ENCODE measurements around the gene ERGIC1. TPM values are rescaled to one million over a fixed set of nuclear protein-coding genes. Genes with fewer than 3 reads are reported as not detected.

Gene ERGIC1
- total and polyA plus RNA-seq, 8 donors, result 54.8 to 101 (median 75.6) TPM

DNA sequence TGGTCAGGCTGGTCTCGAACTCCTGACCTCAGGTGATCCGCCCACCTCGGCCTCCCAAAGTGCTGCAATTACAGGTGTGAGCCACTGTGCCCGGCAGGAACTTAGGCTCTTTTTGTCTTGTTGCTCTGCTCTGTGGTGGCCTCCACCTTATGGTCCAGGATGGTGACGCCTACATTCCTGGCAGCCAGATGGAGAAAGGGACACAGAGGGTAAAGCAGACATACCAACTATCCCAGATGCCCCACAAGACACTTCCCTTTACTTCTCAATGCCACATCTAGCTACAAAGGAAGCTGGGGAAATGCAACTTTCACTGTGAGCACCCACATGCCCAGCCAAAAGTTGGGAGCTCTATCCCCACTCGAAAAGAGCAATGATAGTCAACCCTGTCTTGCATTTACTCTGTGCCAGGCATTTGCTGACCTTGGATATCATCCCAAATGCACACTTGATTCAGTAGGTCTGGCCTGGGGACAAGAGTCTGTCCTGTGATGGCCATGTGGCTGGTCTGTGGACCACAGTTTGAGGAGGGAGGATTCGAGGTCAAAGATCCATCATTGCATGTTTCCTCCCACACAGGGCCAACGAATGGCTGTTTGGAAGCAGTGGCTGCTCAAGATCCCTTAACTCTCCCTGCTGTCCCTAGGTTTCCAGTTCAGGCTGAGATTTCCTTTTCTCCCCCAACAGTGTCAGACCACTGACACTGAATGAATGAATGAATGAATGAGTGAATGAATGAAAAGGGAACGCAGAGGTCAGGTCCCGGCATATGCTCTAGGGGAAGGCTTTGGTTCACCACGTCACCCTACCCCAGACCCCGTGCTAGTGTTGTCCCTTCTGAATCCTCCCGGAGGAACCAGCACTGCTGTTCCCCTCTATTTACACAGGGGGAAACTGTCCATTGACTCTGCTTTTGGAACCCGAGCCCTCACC is 1.4 kb upstream of the ERGIC1 start:
- no peaks in the 10 kb centered on the region for H3K36me3 ChIP-seq
- H3K4me1 ChIP-seq, result peaks cover 12 to 17% (median 15%) of the 10 kb centered on the region in 3 donors
- DNase-seq (no peak), ATAC-seq (no peak), FAIRE-seq (no peak)
- no peaks in the 10 kb centered on the region for H3K27me3 ChIP-seq
- TF ChIP-seq, protein P1, sequence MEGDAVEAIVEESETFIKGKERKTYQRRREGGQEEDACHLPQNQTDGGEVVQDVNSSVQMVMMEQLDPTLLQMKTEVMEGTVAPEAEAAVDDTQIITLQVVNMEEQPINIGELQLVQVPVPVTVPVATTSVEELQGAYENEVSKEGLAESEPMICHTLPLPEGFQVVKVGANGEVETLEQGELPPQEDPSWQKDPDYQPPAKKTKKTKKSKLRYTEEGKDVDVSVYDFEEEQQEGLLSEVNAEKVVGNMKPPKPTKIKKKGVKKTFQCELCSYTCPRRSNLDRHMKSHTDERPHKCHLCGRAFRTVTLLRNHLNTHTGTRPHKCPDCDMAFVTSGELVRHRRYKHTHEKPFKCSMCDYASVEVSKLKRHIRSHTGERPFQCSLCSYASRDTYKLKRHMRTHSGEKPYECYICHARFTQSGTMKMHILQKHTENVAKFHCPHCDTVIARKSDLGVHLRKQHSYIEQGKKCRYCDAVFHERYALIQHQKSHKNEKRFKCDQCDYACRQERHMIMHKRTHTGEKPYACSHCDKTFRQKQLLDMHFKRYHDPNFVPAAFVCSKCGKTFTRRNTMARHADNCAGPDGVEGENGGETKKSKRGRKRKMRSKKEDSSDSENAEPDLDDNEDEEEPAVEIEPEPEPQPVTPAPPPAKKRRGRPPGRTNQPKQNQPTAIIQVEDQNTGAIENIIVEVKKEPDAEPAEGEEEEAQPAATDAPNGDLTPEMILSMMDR (IDR thresholded peaks at IDR 0.05), result no peak
- no peak overlapping the region for H3K4me3 ChIP-seq
- peak overlapping the region in 2 of 4 donors; percentile 76 to 90 for H3K27ac ChIP-seq
- H3K9me3 ChIP-seq, result no peaks in the 10 kb centered on the region
- intact Hi-C loops (cut with DNase I), result no loop called here
- WGBS, 2 donors, result 70% methylated on average over 14 of the region's 14 CpGs

DNA sequence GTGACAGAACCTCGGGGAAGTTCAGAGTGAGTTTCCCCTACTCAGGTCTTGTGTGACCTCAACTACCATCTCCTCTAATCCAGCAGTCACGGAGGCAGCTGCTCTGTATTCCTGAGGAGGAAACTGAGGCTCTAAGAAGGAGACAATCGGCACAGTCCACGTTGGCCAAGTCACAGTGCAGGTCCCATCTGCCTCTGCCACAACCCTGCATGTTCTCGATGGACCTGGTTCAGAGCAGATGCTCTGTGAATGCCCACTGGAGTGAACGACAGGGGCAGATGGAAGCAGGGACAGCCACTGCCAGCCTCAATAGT is 722 bp upstream of the ERGIC1 start:
- H3K9me3 ChIP-seq, result no peaks in the 10 kb centered on the region
- H3K27me3 ChIP-seq, result no peaks in the 10 kb centered on the region
- H3K4me3 ChIP-seq, result peak overlapping the region in 2 of 4 donors; percentile 78 to 88
- no peak for DNase-seq
- FAIRE-seq, result no peak
- WGBS, 2 donors, result 44 to 60% methylated on average over 6 of the region's 6 CpGs
- H3K4me1 ChIP-seq, result peaks cover 15 to 21% (median 18%) of the 10 kb centered on the region in 3 donors
- peak overlapping the region; percentile 75 to 90 (median 78) for H3K27ac ChIP-seq
- no peaks in the 10 kb centered on the region for H3K36me3 ChIP-seq
- intact Hi-C loops (cut with DNase I), result no loop called here
- TF ChIP-seq, protein P1 (IDR thresholded peaks at IDR 0.05), result no peak
- peak in 1 of 4 donors; percentile 4 for ATAC-seq

DNA sequence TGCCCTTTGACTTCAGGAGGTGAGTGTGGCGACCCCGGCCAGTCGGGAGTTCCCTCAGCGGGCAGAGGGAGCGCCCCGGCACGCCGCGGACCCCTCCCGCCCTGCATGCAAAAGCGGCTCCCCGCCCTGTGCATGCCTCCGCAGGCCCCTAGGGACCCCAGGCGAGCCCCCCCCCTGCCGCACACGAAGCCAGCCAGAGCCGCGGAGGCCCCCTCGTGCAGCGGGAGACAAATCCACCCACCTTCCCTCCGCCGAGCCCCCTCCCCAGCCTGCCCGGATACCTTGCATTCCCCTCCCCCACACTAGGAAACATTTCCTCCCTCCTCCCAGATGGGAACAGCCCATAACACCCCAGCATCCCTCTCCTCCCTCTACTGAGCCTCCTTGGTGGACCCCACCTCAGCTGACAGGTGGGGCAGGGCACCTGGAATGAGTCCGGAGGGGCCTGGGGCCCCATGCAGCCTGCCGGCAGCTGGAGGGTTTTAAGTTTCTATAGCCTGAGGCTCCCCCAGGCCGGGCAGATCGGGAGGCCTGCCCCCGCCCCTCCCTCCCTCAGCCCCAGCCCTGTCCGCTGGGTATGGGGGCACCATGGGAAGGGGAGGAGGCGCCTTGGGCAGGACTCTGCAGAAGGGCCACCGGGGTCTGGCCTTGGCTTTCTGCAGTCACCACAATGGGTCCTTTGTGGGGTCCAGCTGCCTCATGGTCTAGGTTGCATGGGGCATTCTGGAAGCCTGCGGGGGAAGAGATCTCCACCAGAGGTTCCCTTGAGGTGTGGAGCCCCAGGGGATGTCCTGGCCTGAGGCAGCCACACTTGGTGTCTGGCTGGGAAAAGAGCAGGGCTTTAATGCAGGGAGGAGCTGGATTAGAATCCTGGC is 601 bp downstream of the ERGIC1 start:
- H3K27ac ChIP-seq, result peak overlapping the region; percentile 75 to 90 (median 78)
- H3K9me3 ChIP-seq, result no peaks in the 10 kb centered on the region
- WGBS, 2 donors, result 0 to 1% methylated on average over 10 to 32 of the region's 32 CpGs
- intact Hi-C loops (cut with DNase I), result no loop called here
- DNase-seq, result peak in 2 of 6 donors; percentile 45 to 60
- peak overlapping the region; percentile 57 to 88 (median 76) for H3K4me3 ChIP-seq
- no peaks in the 10 kb centered on the region for H3K36me3 ChIP-seq
- H3K27me3 ChIP-seq, result no peaks in the 10 kb centered on the region
- no peak for FAIRE-seq
- ATAC-seq, result peak; percentile 13 to 29 (median 18)
- TF ChIP-seq, protein P1 (IDR thresholded peaks at IDR 0.05), result no peak
- peaks cover 15 to 21% (median 18%) of the 10 kb centered on the region in 3 donors for H3K4me1 ChIP-seq

- Histone ChIP-seq H3K27me3 (no peaks in the 10 kb centered on the region), H3K27ac (peak overlapping the region; percentile 75 to 90 (median 78)), H3K4me1 (peaks cover 18 to 21% (median 19%) of the 10 kb centered on the region in 3 donors), H3K4me3 (peak overlapping the region in 3 of 4 donors; percentile 57 to 88 (median 78)), H3K9me3 (no peaks in the 10 kb centered on the region), H3K36me3 (no peaks in the 10 kb centered on the region)
- intact Hi-C loops (cut with DNase I), result no loop called here
- ATAC-seq, result no peak
- TF ChIP-seq, protein P1 (IDR thresholded peaks at IDR 0.05), result no peak
- FAIRE-seq, result no peak
- WGBS, 2 donors, result 57 to 59% methylated on average over 13 of the region's 13 CpGs
- DNase-seq, result no peak
Observed at GRCh38 chr5:172835290-172835993, 1.4 kb downstream of the ERGIC1 start.
